Progenitor cell of endocrine pancreas (in vitro differentiated cells): ENCODE measurements around the gene PBX1. TPM values are rescaled to one million over a fixed set of nuclear protein-coding genes. Genes with fewer than 3 reads are reported as not detected.

ENCODE experiments used
- DNase-seq: peaks from one replicate; pipeline ENCODE4 v3.0.0; 2021; ENCODE audit warnings: low spot score; ENCODE audit not compliant: unreplicated experiment
- H3K27ac Mint-ChIP-seq: 2 replicates; pipeline ENCODE4 v1.8.0; 2021; ENCODE audit warnings: mild to moderate bottlenecking, moderate library complexity, mixed read lengths
- H3K27me3 Mint-ChIP-seq: 2 replicates; pipeline ENCODE4 v1.8.0; 2021; ENCODE audit warnings: mixed read lengths
- H3K36me3 Mint-ChIP-seq: 2 replicates; pipeline ENCODE4 v1.8.0; 2022; ENCODE audit warnings: mixed read lengths; ENCODE audit not compliant: insufficient read depth
- H3K4me1 Mint-ChIP-seq: 2 replicates; pipeline ENCODE4 v1.8.0; 2021; ENCODE audit warnings: low read depth, mixed read lengths
- H3K4me3 Mint-ChIP-seq: 2 replicates; pipeline ENCODE4 v1.8.0; 2021; ENCODE audit warnings: low read depth, mild to moderate bottlenecking, moderate library complexity, mixed read lengths
- H3K9me3 Mint-ChIP-seq: 2 replicates; pipeline ENCODE4 v1.8.0; 2021; ENCODE audit warnings: low read depth, mixed read lengths
- total RNA-seq: library from RNA; stranded (reverse); gene quantifications from 2 replicates; pipeline ENCODE4 v1.2.1, GENCODE V29; 2021
- TF ChIP-seq, protein P1 (sequence below): fragments of 200-600 bp; sonication (generic); IDR thresholded peaks from one replicate; pipeline ENCODE4 v1.5.0; 2021; ENCODE audit warnings: antibody characterized with exemption, mild to moderate bottlenecking; ENCODE audit not compliant: unreplicated experiment

The PBX1 gene
- total RNA-seq, 1 donor from 2014 or later, result 205 TPM

DNA sequence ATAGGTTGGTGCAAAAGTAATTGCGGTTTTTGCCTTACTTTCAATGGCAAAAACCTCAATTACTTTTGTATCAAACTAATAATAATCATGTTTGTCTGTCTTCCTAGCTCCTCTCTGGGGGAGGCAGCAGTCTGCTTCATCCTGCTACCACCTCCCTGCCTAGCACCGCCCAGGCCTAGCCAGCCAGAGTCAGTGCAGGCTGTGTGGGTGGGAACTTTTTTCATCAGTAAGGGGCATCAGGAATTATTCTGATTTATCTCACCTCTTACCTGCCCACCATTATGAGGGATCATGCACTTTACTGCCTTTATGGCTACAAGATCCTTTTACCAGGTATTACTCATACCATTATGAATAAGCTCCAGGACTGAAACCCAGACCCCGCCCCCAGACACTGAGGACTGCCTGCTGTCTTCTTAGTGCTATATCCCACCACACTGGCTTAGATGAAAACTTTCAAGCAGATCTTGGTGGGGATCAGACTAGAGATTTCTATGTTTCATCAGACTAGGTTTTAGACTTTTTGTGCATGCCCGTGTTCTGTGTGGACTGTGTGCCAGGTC, 116.4 kb downstream of the PBX1 start:
- H3K27me3 Mint-ChIP-seq, result no peaks in the 10 kb centered on the region
- peak overlapping the region; percentile 55 for H3K27ac Mint-ChIP-seq

DNA sequence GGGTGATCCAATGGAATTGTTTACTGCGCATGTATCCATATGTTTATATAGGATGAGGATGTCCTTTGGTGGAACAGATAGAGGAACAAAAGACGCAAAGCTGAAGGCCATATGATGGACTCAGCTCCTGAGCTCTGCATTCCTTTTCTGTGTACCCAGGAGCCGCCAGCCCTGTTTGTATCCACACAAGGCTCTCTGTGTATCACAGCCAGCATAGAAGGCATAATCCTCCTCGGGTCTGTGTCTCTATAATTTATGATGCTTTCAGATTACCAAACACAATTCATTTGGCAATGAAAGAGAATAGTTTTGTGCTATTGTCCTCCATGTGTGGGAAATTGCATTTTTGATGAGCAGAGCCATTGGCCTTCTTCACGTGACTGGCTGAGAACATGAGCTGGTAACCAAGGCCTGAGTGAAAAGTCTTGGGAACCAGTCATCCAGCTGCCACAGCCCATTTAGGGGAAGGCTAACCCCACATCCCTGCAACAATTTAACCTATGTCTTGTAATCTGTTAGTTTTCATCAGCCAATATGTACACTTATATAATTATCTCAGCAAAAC, 119.2 kb downstream of the PBX1 start:
- Mint-ChIP-seq H3K36me3 (peaks cover 12% of the 10 kb centered on the region), H3K27ac (no peak overlapping the region), H3K27me3 (no peaks in the 10 kb centered on the region), H3K4me3 (no peak overlapping the region), H3K4me1 (peaks cover 21% of the 10 kb centered on the region), H3K9me3 (no peaks in the 10 kb centered on the region)
- TF ChIP-seq, protein P1, sequence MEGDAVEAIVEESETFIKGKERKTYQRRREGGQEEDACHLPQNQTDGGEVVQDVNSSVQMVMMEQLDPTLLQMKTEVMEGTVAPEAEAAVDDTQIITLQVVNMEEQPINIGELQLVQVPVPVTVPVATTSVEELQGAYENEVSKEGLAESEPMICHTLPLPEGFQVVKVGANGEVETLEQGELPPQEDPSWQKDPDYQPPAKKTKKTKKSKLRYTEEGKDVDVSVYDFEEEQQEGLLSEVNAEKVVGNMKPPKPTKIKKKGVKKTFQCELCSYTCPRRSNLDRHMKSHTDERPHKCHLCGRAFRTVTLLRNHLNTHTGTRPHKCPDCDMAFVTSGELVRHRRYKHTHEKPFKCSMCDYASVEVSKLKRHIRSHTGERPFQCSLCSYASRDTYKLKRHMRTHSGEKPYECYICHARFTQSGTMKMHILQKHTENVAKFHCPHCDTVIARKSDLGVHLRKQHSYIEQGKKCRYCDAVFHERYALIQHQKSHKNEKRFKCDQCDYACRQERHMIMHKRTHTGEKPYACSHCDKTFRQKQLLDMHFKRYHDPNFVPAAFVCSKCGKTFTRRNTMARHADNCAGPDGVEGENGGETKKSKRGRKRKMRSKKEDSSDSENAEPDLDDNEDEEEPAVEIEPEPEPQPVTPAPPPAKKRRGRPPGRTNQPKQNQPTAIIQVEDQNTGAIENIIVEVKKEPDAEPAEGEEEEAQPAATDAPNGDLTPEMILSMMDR, result no peak
- no peak for DNase-seq

More for the DNA sequence above, 116.4 kb downstream of the PBX1 start:
- no peaks in the 10 kb centered on the region for H3K9me3 Mint-ChIP-seq
- peaks cover 35% of the 10 kb centered on the region for H3K4me1 Mint-ChIP-seq
- H3K4me3 Mint-ChIP-seq, result no peak overlapping the region
- H3K36me3 Mint-ChIP-seq, result peaks cover 9% of the 10 kb centered on the region
- DNase-seq, result no peak
- TF ChIP-seq, protein P1, result no peak

DNA sequence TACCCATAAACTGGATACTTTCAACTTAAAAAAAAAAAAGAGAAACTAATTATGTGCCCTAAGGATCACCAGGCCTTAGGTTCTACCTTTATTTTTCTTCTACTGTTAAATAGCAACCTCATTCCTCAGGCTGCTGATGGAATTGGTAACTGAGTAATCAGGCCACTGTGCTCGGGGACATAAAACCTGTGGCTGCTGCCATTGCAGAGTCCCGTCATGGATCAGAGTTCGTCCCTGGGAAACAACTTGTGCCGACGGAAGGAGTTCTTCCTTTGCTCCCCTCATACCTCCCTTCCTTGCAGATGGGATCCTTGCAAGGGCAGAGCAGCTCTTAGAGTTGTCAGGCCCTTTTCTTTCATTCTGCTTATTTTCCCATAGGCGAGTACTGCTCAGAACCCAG, 123.6 kb downstream of the PBX1 start:
- H3K36me3 Mint-ChIP-seq, result peaks cover 23% of the 10 kb centered on the region
- no peaks in the 10 kb centered on the region for H3K27me3 Mint-ChIP-seq
- no peak overlapping the region for H3K4me3 Mint-ChIP-seq
- H3K4me1 Mint-ChIP-seq, result peaks cover 30% of the 10 kb centered on the region
- no peaks in the 10 kb centered on the region for H3K9me3 Mint-ChIP-seq
- TF ChIP-seq, protein P1, result no peak
- peak overlapping the region; percentile 95 for H3K27ac Mint-ChIP-seq
- DNase-seq, result no peak

DNA sequence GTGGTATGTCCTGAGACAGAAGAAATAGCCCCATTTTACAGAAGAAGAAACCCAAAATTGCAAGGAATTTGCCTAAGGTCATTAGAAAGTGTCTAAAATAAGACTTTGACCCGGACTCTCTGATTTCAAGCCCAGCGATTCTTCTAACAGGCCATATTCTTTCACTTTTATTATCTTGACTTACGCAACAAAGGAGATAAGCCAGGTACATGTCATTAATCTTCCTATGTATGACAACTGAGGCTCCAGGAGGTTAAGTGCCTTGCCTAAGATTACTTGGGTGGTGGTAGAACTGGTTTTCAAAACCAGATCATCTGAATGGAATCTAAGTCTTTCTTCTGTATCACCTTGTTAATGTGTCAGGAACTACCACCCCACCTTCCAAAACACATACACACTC, 124.3 kb downstream of the PBX1 start:
- Mint-ChIP-seq H3K27ac (peak overlapping the region; percentile 95), H3K27me3 (no peaks in the 10 kb centered on the region), H3K4me3 (peak overlapping the region; percentile 34), H3K9me3 (no peaks in the 10 kb centered on the region), H3K4me1 (peaks cover 35% of the 10 kb centered on the region), H3K36me3 (peaks cover 24% of the 10 kb centered on the region)
- no peak for DNase-seq
- TF ChIP-seq, protein P1, result no peak

DNA sequence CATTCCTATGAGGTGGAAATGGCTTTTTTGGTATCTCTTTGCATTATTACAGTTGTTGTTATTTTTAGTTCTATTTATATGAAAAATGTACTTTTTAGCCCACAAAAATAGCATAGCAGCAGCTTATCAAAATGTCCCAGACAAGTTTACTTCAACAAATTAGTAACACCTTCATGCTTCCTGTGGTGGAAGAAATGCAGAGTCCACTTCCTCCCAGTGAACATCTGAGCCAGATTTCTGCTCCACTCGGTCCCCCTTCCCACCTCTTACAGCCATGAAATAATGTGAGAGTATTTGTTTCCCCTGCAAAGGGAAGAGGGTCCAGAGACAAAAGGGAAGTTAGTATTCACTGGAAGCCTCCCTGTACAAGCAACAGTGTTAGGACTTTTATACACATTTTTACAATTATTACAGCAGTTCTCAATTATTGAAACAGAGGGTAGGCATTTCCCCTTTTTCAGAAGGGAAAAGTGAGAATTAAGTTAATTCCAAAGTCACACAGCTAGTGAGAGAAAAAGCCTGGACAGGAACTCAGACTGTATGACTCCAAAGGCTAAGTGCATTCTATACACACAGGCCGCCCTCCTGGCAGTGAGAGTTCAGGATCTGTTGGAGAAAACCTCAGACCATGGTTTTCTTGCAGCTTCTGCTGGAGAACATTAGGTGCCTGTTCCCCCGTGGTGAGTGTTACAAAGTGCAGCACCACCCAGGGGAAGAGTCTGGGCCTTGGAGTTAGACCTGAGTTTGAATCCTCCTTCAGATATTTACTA, 126.5 kb downstream of the PBX1 start:
- H3K4me1 Mint-ChIP-seq, result peaks cover 41% of the 10 kb centered on the region
- peaks cover 20% of the 10 kb centered on the region for H3K36me3 Mint-ChIP-seq
- H3K27ac Mint-ChIP-seq, result no peak overlapping the region
- no peaks in the 10 kb centered on the region for H3K9me3 Mint-ChIP-seq
- no peaks in the 10 kb centered on the region for H3K27me3 Mint-ChIP-seq
- TF ChIP-seq, protein P1, result no peak
- no peak overlapping the region for H3K4me3 Mint-ChIP-seq
- DNase-seq, result no peak
